WERI-Rb-1 (cell line): ENCODE results near the gene NWD2.

ENCODE experiments used
- DNase-seq: peaks from one replicate; pipeline ENCODE4 v3.0.0-alpha.2; 2020
- H3K27ac ChIP-seq: fragments of 250-450 bp; sonication (Bioruptor Pico); 2 replicates; pipeline ENCODE4 v1.5.1; 2020; ENCODE audit warnings: mild to moderate bottlenecking, moderate library complexity
- H3K27me3 ChIP-seq: fragments of 250-450 bp; sonication (Bioruptor Pico); 2 replicates; pipeline ENCODE4 v1.5.1; 2021; ENCODE audit warnings: mild to moderate bottlenecking, low read depth, moderate library complexity; ENCODE audit not compliant: insufficient read depth, severe bottlenecking
- H3K36me3 ChIP-seq: fragments of 250-450 bp; sonication (Bioruptor Pico); 2 replicates; pipeline ENCODE4 v1.5.1; 2020; ENCODE audit warnings: mild to moderate bottlenecking, moderate library complexity
- H3K4me3 ChIP-seq: 2 replicates; pipeline ENCODE4 v1.5.1; 2011; ENCODE audit warnings: low read depth, mild to moderate bottlenecking, control low read depth, low read length
- H3K9me3 ChIP-seq: fragments of 250-450 bp; sonication (Bioruptor Pico); 2 replicates; pipeline ENCODE4 v1.5.1; 2021; ENCODE audit warnings: mild to moderate bottlenecking, moderate library complexity; ENCODE audit not compliant: severe bottlenecking
- TF ChIP-seq, protein P1 (sequence below): IDR thresholded peaks from 2 replicates; pipeline ENCODE4 v1.5.1; 2011; ENCODE audit warnings: low read depth, mild to moderate bottlenecking, control low read depth, inconsistent platforms, low read length

Gene NWD2

DNA sequence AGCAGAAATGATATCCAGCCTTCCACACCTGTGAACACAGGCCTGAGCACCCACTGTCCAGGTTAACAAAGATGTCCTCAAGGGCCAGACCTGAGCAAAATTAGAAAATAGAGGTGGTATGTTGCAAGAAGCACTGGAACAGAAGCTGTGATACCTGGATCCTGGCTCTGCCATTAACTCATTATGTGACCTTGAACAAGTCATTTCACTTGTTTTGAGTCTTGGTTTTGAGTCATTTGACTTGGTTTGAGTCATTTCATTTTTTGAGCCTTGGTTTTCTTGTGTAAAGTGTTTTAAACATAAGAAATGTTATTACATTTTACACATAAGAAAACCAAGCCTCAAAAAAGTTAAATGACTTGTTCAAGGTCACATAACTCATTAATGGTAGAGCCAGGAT, 2.9 kb upstream of the NWD2 start:
- DNase-seq = no peak
- H3K27me3 ChIP-seq = peaks cover 91% of the 10 kb centered on the region
- TF ChIP-seq, protein P1, sequence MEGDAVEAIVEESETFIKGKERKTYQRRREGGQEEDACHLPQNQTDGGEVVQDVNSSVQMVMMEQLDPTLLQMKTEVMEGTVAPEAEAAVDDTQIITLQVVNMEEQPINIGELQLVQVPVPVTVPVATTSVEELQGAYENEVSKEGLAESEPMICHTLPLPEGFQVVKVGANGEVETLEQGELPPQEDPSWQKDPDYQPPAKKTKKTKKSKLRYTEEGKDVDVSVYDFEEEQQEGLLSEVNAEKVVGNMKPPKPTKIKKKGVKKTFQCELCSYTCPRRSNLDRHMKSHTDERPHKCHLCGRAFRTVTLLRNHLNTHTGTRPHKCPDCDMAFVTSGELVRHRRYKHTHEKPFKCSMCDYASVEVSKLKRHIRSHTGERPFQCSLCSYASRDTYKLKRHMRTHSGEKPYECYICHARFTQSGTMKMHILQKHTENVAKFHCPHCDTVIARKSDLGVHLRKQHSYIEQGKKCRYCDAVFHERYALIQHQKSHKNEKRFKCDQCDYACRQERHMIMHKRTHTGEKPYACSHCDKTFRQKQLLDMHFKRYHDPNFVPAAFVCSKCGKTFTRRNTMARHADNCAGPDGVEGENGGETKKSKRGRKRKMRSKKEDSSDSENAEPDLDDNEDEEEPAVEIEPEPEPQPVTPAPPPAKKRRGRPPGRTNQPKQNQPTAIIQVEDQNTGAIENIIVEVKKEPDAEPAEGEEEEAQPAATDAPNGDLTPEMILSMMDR = no peak
- no peak overlapping the region for H3K4me3 ChIP-seq
- peaks cover 24% of the 10 kb centered on the region for H3K9me3 ChIP-seq
- H3K36me3 ChIP-seq = no peaks in the 10 kb centered on the region
- no peak overlapping the region for H3K27ac ChIP-seq

GRCh38 chr4:37243051-37243450, 1.5 kb upstream of the NWD2 start:
- Histone ChIP-seq H3K9me3 (peaks cover 24% of the 10 kb centered on the region), H3K36me3 (no peaks in the 10 kb centered on the region), H3K27ac (no peak overlapping the region), H3K27me3 (peaks cover 94% of the 10 kb centered on the region), H3K4me3 (no peak overlapping the region)
- TF ChIP-seq, protein P1 = no peak
- no peak for DNase-seq

DNA sequence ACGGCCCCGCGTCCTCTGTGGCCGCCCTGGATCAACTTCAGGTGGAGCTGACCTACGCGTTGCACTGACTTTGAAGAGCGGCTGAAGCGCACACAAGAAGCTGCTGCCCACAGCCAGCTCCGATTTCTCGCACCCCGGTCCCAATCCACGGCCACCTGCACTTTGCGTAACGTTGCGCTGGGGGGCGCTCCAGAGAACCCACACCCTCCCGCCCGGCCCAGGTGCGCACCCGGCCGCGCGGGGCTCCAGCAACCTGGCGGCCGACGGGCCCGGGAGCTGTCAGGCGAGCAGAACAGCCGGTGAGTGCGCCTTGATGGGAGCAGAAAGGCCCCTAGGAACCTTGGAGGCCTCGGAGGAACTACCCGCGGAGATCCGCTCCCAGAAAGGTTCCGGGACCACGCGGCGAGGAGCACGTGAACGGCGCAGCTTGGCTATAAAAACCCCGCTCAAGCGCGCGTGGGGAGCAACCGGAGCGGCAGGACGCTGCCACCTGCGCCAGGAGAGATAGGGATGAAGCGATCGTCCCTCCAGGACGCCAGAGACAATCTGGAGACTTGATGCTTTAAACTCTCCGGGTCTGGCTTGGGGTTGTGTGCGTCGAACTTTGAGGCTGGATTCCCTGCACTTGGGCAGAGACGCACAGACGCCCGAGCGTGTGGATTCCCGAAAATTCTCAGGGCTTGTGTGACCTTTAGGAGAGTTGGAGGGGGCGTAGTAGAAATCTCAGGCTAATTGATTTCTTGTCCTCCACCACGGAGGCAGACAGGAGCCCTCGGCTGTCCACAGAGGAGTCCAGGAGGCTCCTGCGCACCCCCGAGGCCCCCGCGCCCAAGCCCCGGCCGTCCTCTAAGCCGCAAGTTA, 591 bp upstream of the NWD2 start:
- no peak overlapping the region for H3K27ac ChIP-seq
- H3K27me3 ChIP-seq = peaks cover 96% of the 10 kb centered on the region
- no peaks in the 10 kb centered on the region for H3K36me3 ChIP-seq
- TF ChIP-seq, protein P1 = no peak
- DNase-seq = no peak
- no peak overlapping the region for H3K4me3 ChIP-seq
- H3K9me3 ChIP-seq = peaks cover 24% of the 10 kb centered on the region

DNA sequence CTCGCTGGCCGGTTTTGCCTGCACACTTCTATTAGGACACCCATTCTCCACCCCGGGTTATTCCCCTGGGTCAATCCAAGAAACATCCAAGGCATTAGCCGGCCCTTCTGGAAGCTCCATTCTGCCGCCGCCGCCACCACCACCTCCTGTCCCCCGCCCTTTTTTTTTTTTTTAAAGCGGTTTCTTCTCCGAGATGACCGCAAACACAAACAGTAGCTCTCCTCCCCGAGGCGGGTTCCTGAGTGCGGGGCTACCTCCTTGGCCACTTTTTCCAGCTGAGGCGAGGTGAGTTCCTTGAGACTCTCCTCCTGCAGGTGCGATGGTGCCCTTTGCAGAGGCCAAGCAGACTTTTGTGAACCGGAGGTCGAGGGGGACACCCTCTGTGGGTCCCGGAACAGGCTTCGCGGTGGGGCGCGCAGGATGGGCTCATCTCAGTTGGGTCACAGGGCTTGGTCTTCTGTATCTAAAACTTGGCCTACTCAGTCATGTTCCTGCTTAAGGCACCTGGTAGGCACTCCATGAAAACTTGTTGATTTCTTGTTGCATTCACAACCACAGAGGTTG, 930 bp downstream of the NWD2 start:
- peaks cover 24% of the 10 kb centered on the region for H3K9me3 ChIP-seq
- no peak for DNase-seq
- H3K4me3 ChIP-seq = no peak overlapping the region
- TF ChIP-seq, protein P1 = no peak
- no peaks in the 10 kb centered on the region for H3K36me3 ChIP-seq
- peaks cover 100% of the 10 kb centered on the region for H3K27me3 ChIP-seq
- H3K27ac ChIP-seq = no peak overlapping the region

- no peaks in the 10 kb centered on the region for H3K36me3 ChIP-seq
- no peak overlapping the region for H3K27ac ChIP-seq
- H3K4me3 ChIP-seq = no peak overlapping the region
- peaks cover 24% of the 10 kb centered on the region for H3K9me3 ChIP-seq
- DNase-seq = no peak
- TF ChIP-seq, protein P1 = no peak
- peaks cover 98% of the 10 kb centered on the region for H3K27me3 ChIP-seq
Observed at GRCh38 chr4:37246891-37247290, 2.3 kb downstream of the NWD2 start.
